H9 (cell line): ENCODE data around the gene KRTCAP2. TPM values are rescaled to one million over a fixed set of nuclear protein-coding genes. Genes with fewer than 3 reads are reported as not detected.
A peak's percentile ranks its signal among the peaks of the same experiment; 100 is the strongest.

Experiments used
- DNase-seq: peaks from one replicate; pipeline ENCODE4 v3.0.0-alpha.2; 2017
- H2AFZ ChIP-seq: one replicate; pipeline ENCODE4 v1.6.1; 2013; ENCODE audit warnings: mild to moderate bottlenecking, low read length, control low read depth, moderate library complexity
- H2AK5ac ChIP-seq: 2 replicates; pipeline ENCODE4 v1.6.1; 2013; ENCODE audit warnings: low read length, control low read depth, mixed read lengths; ENCODE audit not compliant: insufficient read length
- H2BK120ac ChIP-seq: one replicate; pipeline ENCODE4 v1.6.1; 2013; ENCODE audit warnings: low read depth, mild to moderate bottlenecking, low read length, control low read depth, inconsistent platforms; ENCODE audit not compliant: poor library complexity, severe bottlenecking
- H2BK12ac ChIP-seq: 2 replicates; pipeline ENCODE4 v1.6.1; 2013; ENCODE audit warnings: low read length, control low read depth, mixed read lengths, low read depth; ENCODE audit not compliant: insufficient read length
- H2BK15ac ChIP-seq: 2 replicates; pipeline ENCODE4 v1.6.1; 2013; ENCODE audit warnings: low read depth, low read length, control low read depth
- H2BK20ac ChIP-seq: one replicate; pipeline ENCODE4 v1.6.1; 2013; ENCODE audit warnings: low read depth, mild to moderate bottlenecking, low read length, control low read depth, inconsistent platforms; ENCODE audit not compliant: poor library complexity, severe bottlenecking
- H2BK5ac ChIP-seq: 2 replicates; pipeline ENCODE4 v1.6.1; 2013; ENCODE audit warnings: low read length, control low read depth, mixed read lengths; ENCODE audit not compliant: insufficient read length
- H3K14ac ChIP-seq: 2 replicates; pipeline ENCODE4 v1.6.1; 2013; ENCODE audit warnings: low read length, control low read depth; ENCODE audit not compliant: insufficient read depth
- H3K18ac ChIP-seq: 2 replicates; pipeline ENCODE4 v1.6.1; 2013; ENCODE audit warnings: low read depth, mild to moderate bottlenecking, mixed read lengths, low read length, control low read depth; ENCODE audit not compliant: insufficient read length
- H3K23ac ChIP-seq: 2 replicates; pipeline ENCODE4 v1.6.1; 2013; ENCODE audit warnings: low read length, control low read depth, mixed read lengths, low read depth; ENCODE audit not compliant: insufficient read length
- H3K23me2 ChIP-seq: 2 replicates; pipeline ENCODE4 v1.6.1; 2013; ENCODE audit warnings: low read depth, mild to moderate bottlenecking, mixed read lengths, low read length, control low read depth; ENCODE audit not compliant: insufficient read length, poor library complexity, severe bottlenecking
- H3K27ac ChIP-seq: 2 replicates; pipeline ENCODE4 v1.5.1; 2013; ENCODE audit warnings: low read length, control low read depth, mixed read lengths, low read depth; ENCODE audit not compliant: insufficient read length
- H3K27me3 ChIP-seq: 2 replicates; pipeline ENCODE4 v1.6.1; 2013; ENCODE audit warnings: low read length, control low read depth, inconsistent platforms; ENCODE audit not compliant: insufficient read depth
- H3K4ac ChIP-seq: 2 replicates; pipeline ENCODE4 v1.6.1; 2013; ENCODE audit warnings: low read depth, mild to moderate bottlenecking, control low read depth, inconsistent platforms, low read length, moderate library complexity
- H3K4me1 ChIP-seq: 2 replicates; pipeline ENCODE4 v1.6.1; 2013; ENCODE audit warnings: low read length, control low read depth, inconsistent platforms; ENCODE audit not compliant: insufficient read depth
- H3K4me2 ChIP-seq: 2 replicates; pipeline ENCODE4 v1.6.1; 2013; ENCODE audit warnings: low read length, control low read depth, mixed read lengths; ENCODE audit not compliant: insufficient read length, insufficient read depth
- H3K56ac ChIP-seq: 2 replicates; pipeline ENCODE4 v1.6.1; 2013; ENCODE audit warnings: low read depth, mild to moderate bottlenecking, mixed read lengths, low read length, control low read depth; ENCODE audit not compliant: insufficient read length
- H3K79me1 ChIP-seq: 2 replicates; pipeline ENCODE4 v1.6.1; 2013; ENCODE audit warnings: low read depth, mild to moderate bottlenecking, moderate library complexity, low read length, control low read depth, inconsistent platforms; ENCODE audit not compliant: insufficient read depth, poor library complexity, severe bottlenecking
- H3K79me2 ChIP-seq: 2 replicates; pipeline ENCODE4 v1.6.1; 2013; ENCODE audit warnings: low read length, control low read depth, inconsistent platforms; ENCODE audit not compliant: insufficient read depth
- H3K9ac ChIP-seq: 2 replicates; pipeline ENCODE4 v1.6.1; 2013; ENCODE audit warnings: low read length, control low read depth, mixed read lengths; ENCODE audit not compliant: insufficient read length; ENCODE audit errors: extremely low read depth
- H3K9me3 ChIP-seq: one replicate; pipeline ENCODE4 v1.6.1; 2013; ENCODE audit warnings: low read depth, low read length, inconsistent platforms; ENCODE audit not compliant: control insufficient read depth
- H3T11ph ChIP-seq: one replicate; pipeline ENCODE4 v1.6.1; 2013; ENCODE audit warnings: mild to moderate bottlenecking, low read length, control low read depth, inconsistent platforms
- H4K20me1 ChIP-seq: one replicate; pipeline ENCODE4 v1.6.1; 2013; ENCODE audit not compliant: control insufficient read depth, insufficient read length, insufficient read depth
- H4K5ac ChIP-seq: 2 replicates; pipeline ENCODE4 v1.6.1; 2013; ENCODE audit warnings: low read depth, mild to moderate bottlenecking, mixed read lengths, low read length, control low read depth; ENCODE audit not compliant: insufficient read length
- H4K8ac ChIP-seq: replicated peaks from 2 replicates; pipeline ENCODE4 v1.6.1; 2013; ENCODE audit warnings: low read length, control low read depth, mixed read lengths, low read depth; ENCODE audit not compliant: insufficient read length
- H4K91ac ChIP-seq: 2 replicates; pipeline ENCODE4 v1.6.1; 2013; ENCODE audit warnings: low read depth, mild to moderate bottlenecking, moderate library complexity, mixed read lengths, low read length, control low read depth; ENCODE audit not compliant: insufficient read length
- H3K27ac Mint-ChIP-seq, 3 experiments: 2 replicates in 2 of 3; 3 replicates in 1 of 3; pipeline ENCODE4 v1.8.0; 2020 to 2021; ENCODE audit warnings: mixed read lengths in 3 of 3, mild to moderate bottlenecking in 1 of 3, moderate library complexity in 1 of 3
- H3K27me3 Mint-ChIP-seq: 2 replicates; pipeline ENCODE4 v1.8.0; 2021; ENCODE audit warnings: low read depth, mild to moderate bottlenecking, moderate library complexity, mixed read lengths
- H3K36me3 Mint-ChIP-seq, 3 experiments: 2 replicates in 2 of 3; 3 replicates in 1 of 3; pipeline ENCODE4 v1.8.0; 2020 to 2021; ENCODE audit warnings: low read depth in 3 of 3, mixed read lengths in 3 of 3; ENCODE audit not compliant: insufficient read depth in 1 of 3
- H3K4me1 Mint-ChIP-seq, 2 experiments: 2 replicates each; pipeline ENCODE4 v1.8.0; 2020; ENCODE audit warnings: mixed read lengths in 2 of 2
- H3K4me3 Mint-ChIP-seq, 2 experiments: 2 replicates in 1 of 2; 3 replicates in 1 of 2; pipeline ENCODE4 v1.8.0; 2020 to 2021; ENCODE audit warnings: mild to moderate bottlenecking in 2 of 2, mixed read lengths in 2 of 2, moderate library complexity in 1 of 2
- H3K9me3 Mint-ChIP-seq, 2 experiments: 2 replicates in 1 of 2; 3 replicates in 1 of 2; pipeline ENCODE4 v1.8.0; 2020; ENCODE audit warnings: mild to moderate bottlenecking in 2 of 2, mixed read lengths in 2 of 2, moderate library complexity in 1 of 2
- CTCF ChIP-seq: fragments of 200-600 bp; sonication (generic); conservative IDR thresholded peaks from 3 replicates; pipeline ENCODE4 v1.8.0; 2021; ENCODE audit warnings: antibody characterized with exemption, mild to moderate bottlenecking
- WGBS: extraction: QIAGEN DNeasy Blood & Tissue Kit; methylation state at CpG from one replicate; pipeline ENCODE4 v1.1.7; 2013; ENCODE audit warnings: missing lambda C conversion rate, low lambda C conversion rate, mixed read lengths; ENCODE audit not compliant: insufficient read length; ENCODE audit errors: extremely low coverage; 5-methylcytosine and 5-hydroxymethylcytosine counted together
- total RNA-seq: library from RNA; stranded (reverse); gene quantifications from 2 replicates; pipeline ENCODE4 v1.2.1, GENCODE V29; 2021

Gene KRTCAP2
- total RNA-seq, 1 experiment from 2014 or later: 149 TPM

GRCh38 chr1:155133799-155134281 is 39.3 kb downstream of the KRTCAP2 start:
- Histone ChIP-seq H3K79me1 (no peaks in the 10 kb centered on the region), H3K56ac (no peak overlapping the region), H2BK120ac (no peak overlapping the region), H4K5ac (no peak overlapping the region), H3K23me2 (peaks cover 22% of the 10 kb centered on the region), H3T11ph (no peak overlapping the region), H3K18ac (no peak overlapping the region), H3K27me3 (no peaks in the 10 kb centered on the region; the same call in 1 of the 2 replicates), H3K9me3 (no peaks in the 10 kb centered on the region), H4K20me1 (no peaks in the 10 kb centered on the region), H2AFZ (no peak overlapping the region), H3K4me1 (no peaks in the 10 kb centered on the region; the same call in 1 of the 2 replicates), H3K4me2 (no peak overlapping the region), H2BK20ac (no peak overlapping the region), H3K14ac (no peak overlapping the region), H4K8ac (no peak overlapping the region), H3K4ac (no peak overlapping the region), H2AK5ac (no peak overlapping the region), H2BK5ac (no peak overlapping the region), H3K79me2 (0 out of 2 replicates have a peak, but pooled peaks cover 2% of the 10 kb centered on the region), H2BK12ac (no peak overlapping the region), H3K9ac (no peak overlapping the region), H4K91ac (no peak overlapping the region), H3K27ac (no peak overlapping the region), H2BK15ac (no peak overlapping the region), H3K23ac (no peak overlapping the region)
- no peak for DNase-seq
- H3K9me3 Mint-ChIP-seq: no peaks in the 10 kb centered on the region
- H3K4me3 Mint-ChIP-seq: peak overlapping the region in 1 of 2 experiments; percentile 93; a peak in 2 of 5 replicates
- no peak overlapping the region for H3K27ac Mint-ChIP-seq
- no peak for TF ChIP-seq CTCF
- H3K4me1 Mint-ChIP-seq: peaks cover 38% of the 10 kb centered on the region in 2 experiments
- no CpG with 5 or more reads among the region's 7 CpGs for WGBS
- peaks cover 14 to 26% (median 16%) of the 10 kb centered on the region in 3 experiments for H3K36me3 Mint-ChIP-seq
- peaks cover 33% of the 10 kb centered on the region for H3K27me3 Mint-ChIP-seq
